A549 treated with AZD9567 at 1 μM for 4 hours (cell line): ENCODE data around the gene SPG11. TPM values are rescaled to one million over a fixed set of nuclear protein-coding genes. Genes with fewer than 3 reads are reported as not detected.

Experiments
- total RNA-seq: library from RNA; stranded (reverse); fragments of 200-300 nt; extraction: Qiagen RNA extraction; gene quantifications from 5 replicates; pipeline ENCODE4 v1.2.3, GENCODE V29; 2022; ENCODE audit not compliant: insufficient read depth

SPG11 gene
- total RNA-seq = 7.5 to 30.6 TPM (median 8.7 TPM) in 5 replicates

GRCh38 chr15:44663410-44664308 is at the start of gene SPG11:
SPG11 (minus strand) TSS chr15:44663662; CDS start chr15:44663647, 15 bp downstream.

GRCh38 chr15:44711096-44711742 is 47.8 kb upstream of the SPG11 start, which contains the start of the genes B2M and PATL2:
B2M (plus strand) TSS chr15:44711517; CDS start chr15:44711547, 30 bp downstream.
PATL2 (minus strand) TSS chr15:44711323; CDS start chr15:44676490, 34,833 bp downstream.

GRCh38 chr15:44536962-44537734 is 126.3 kb downstream of the SPG11 start, which contains the start of gene EIF3J:
EIF3J (plus strand) TSS chr15:44537147; CDS start chr15:44537195, 48 bp downstream.

Other genes starting within 250 kb of the SPG11 start
- gene CTDSPL2, start 236.0 kb downstream of the SPG11 start, total RNA-seq = 11.3 to 28.6 TPM (median 16.0 TPM) in 5 replicates
- gene EIF3J, start 126.5 kb downstream of the SPG11 start, total RNA-seq = 84.0 to 115 TPM (median 88.6 TPM) in 5 replicates
- 0.11 to 0.17 TPM (median 0.15 TPM) in 3 of 5 replicates, not detected in the others for gene PATL2, start 47.7 kb upstream of the SPG11 start, total RNA-seq
- gene B2M, start 47.9 kb upstream of the SPG11 start, total RNA-seq = 411 to 463 TPM (median 437 TPM) in 5 replicates
- gene TRIM69, start 72.9 kb upstream of the SPG11 start, total RNA-seq = 1.8 to 4.8 TPM (median 4.6 TPM) in 5 replicates